ENCODE measurements around the gene CENATAC.
"Not testable (repeated sequence)": the region's sequence is repeated elsewhere in the genome, so short reads cannot be mapped to it uniquely, and the experiment has no call there.

CENATAC gene

GRCh38 chr11:119028346-119029068 is 30.6 kb downstream of the CENATAC start:
- DNase-seq: no peak

- DNase-seq: no peak
Observed at GRCh38 chr11:119029069-119029339, 31.1 kb downstream of the CENATAC start.

DNA sequence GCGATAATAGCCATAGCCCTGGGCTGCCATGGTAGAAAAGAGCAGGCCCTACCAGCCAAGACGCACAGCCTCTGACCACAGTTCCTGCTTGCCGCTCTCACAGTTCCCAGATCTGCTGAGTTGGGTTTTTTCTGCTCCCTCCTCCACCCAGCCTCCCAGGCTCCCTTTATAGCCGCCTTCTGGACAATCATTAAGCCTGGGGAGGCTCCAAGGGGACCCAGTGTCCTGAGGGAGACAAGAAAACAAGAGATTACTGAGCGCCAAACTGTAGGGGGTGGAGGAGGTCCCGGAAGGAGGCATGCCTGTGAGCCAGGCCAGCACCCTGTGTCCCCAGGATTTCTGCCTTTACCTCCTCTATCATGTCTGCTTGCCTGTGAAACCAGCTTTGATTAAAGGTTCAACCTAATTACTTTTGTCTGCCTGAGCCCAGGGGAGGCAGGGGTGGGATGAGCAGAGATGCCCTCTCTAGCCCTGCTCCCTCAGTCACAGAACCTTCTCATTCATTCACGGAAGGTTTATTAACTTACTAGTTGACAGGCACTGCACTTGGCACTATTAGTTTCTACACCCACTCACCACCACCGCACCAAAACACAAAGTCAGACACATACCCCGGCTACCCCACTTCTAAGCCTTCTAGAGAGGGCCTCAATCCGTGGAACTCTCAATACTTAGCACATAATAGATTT is 31.5 kb downstream of the CENATAC start:
- DNase-seq: no peak

DNA sequence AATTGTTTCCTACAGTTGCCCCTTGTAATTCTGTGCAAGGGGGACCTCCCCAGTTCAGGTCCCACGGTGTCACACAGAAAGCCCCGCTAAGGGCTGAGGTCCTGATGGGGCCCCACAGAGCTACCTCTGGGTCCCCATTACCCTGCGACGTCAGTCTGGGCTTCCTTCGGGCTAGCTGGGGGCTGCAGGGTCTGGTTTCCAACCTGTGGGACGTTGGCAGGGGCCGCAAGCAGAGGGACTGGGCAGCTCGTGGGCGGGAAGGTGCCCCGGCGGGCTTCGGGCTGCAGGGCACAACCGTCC is 32.0 kb downstream of the CENATAC start:
- no peak for DNase-seq

GRCh38 chr11:119030329-119031047 is 32.5 kb downstream of the CENATAC start, which contains the start of gene SLC37A4:
TSS of gene SLC37A4 (minus strand) at chr11:119030877.
- peak; percentile 89 for DNase-seq

- DNase-seq: no peak
Observed at GRCh38 chr11:119031912-119032280, 34.0 kb downstream of the CENATAC start.

GRCh38 chr11:119033421-119033820 is 35.5 kb downstream of the CENATAC start:
- DNase-seq: not testable (repeated sequence)

DNA sequence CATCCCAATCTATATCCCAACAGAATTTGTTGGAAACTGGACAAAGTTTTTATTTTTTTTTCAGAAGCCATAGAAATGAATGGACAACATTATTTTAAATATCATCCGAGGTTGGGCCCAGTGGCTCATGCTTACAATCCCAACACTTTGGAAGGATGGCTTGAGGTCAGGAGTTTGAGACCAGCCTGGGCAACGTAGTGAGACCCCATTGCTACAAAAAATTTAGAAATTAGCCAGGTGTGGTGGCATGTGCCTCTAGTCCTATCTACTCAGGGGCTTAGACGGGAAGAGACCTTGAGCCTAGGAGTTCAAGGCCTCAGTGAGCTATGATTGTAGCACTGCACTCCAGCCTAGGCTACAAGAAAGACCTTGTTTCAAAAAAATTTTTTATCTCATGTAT is 36.9 kb downstream of the CENATAC start:
- no peak for DNase-seq

DNA sequence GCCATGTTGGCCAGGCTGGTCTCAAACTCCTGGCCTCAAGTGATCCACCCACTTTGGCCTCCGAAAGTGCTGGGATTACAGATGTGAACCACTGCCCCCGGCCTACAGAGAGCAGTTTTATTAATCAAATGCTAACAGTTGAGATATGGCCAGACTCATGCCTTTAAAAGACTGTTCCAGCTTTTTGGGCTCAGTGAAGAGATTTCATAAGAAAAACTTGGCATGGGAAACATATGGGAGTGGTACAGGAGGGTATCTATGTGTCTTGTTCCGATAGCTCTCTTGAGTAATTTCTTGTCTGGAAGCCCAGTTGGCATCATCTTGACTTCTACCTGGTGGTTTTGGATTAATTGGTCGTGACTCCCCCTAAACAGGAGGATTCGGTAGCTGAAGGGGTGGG is 40.9 kb downstream of the CENATAC start:
- DNase-seq: no peak

- not testable (repeated sequence) for DNase-seq
Observed at GRCh38 chr11:119039471-119039870, 41.5 kb downstream of the CENATAC start.

- DNase-seq: no peak
Observed at GRCh38 chr11:119041821-119042514, 44.0 kb downstream of the CENATAC start.

DNA sequence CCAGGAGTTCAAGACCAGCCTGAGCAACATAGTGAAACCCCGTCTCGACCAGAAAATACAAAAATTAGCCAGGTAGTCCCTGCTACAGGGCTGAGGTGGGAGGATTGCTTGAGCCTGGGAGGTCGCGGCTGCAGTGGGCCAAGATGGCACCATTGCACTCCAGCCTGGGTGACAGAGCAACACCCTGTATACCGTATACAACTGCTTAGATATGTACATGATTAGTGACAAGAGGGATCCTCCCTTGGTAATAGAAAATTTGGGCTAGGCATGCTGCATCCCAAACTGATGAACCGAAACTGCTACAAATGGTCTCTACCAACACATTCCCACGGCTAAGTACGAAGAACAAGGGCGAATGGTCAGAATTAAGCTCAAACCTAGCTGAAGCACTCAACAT is 45.0 kb downstream of the CENATAC start:
- DNase-seq: no peak

- no peak for DNase-seq
Observed at GRCh38 chr11:119044708-119045107, 46.8 kb downstream of the CENATAC start.

- no peak for DNase-seq
Observed at GRCh38 chr11:119046489-119046888, 48.6 kb downstream of the CENATAC start.

GRCh38 chr11:119047205-119047604 is 49.3 kb downstream of the CENATAC start:
- no peak for DNase-seq

DNA sequence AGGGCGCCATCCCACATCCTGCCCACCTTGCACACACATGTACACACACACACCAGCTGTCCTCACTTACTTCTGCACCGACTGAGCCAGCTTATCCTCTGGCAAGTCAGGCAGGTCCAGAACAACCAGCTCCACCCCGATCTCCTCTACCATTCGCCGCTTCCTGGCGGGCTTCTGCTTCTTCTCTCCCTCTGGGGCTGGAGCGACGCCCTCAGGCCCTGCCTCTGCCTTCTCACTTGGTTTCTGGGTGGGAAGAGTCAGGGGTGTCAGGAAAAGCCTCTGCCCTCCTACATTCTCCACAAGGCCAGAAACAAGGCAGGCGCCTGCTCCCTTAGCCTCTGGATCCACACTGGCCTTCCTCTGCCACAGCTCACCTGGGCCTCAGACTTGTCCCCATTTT is 50.7 kb downstream of the CENATAC start:
- DNase-seq: no peak

DNA sequence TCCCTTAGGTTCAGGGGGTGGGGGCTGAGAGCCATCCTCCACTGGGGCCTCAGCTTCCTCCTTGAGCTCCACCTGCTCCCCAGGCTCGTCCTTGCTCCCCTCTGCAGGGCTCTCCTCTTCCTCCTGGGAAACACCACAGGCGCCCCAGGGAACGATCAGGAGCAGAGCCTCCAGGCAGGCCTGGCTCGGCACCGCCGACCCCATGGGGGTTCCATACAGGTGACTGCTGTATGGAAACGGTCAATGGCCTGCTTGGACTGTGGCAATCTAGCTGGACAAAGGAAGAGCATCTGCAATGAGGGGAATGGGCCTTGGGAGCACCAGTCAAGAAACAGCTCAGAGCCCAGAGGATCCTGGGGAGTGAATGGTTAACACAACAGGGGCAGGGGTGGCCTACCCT is 51.1 kb downstream of the CENATAC start:
- DNase-seq: no peak

- DNase-seq: no peak
Observed at GRCh38 chr11:119051440-119052162, 53.7 kb downstream of the CENATAC start.

- no peak for DNase-seq
Observed at GRCh38 chr11:119052163-119052814, 54.4 kb downstream of the CENATAC start.

DNA sequence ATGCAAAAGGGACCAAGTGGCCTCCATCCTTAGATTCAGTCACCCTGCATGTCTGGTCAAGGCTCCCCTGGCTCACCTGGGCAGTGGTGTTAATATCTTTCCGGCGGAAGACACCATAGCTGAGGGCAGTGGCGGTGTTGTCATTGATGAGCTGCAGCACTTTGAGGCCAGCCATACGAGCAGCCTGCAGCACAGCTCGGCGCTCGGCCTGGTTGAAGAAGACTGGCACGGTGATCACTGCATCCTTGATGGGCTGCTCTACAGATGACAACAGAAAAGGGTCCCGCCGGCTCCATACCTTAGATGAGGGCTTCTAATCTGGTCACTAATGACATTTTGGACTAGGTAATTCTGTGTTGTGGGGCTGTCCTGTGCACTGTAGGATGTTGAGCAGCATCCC is 56.5 kb downstream of the CENATAC start:
- no peak for DNase-seq

GRCh38 chr11:119055901-119056300 is 58.0 kb downstream of the CENATAC start:
- no peak for DNase-seq

DNA sequence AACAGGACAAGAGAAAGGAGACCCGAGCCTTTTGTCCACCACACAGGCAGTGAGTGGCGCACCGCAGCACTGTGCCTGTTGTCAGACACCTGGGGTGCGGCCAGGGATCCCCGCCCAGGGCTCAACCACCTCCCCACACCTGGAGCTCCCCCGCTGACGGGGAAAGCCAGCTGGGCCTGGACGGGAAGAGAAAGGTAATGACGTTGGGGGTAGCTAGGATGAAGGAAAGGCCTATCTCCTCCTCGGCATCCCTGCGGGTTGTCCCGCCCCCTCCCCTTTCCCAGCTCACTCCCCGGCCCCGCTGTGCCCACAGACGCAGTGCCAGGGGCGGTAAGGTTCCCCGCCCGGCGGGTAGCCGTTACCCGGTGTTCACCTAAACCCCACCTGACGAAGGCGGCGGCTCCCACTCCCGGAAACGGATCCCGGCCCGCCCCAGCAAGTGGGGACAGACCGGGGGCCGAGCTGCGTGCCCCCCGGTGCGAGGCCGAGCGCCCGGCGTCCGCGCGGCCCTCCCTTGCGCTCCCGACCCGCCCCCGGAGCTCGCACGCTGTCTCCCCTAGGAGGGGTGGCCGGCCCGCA is 58.6 kb downstream of the CENATAC start:
- DNase-seq: no peak
